Upper lobe of left lung (tissue), 4 donors: Measurements from ENCODE around the gene CXCR6.

Source experiments
- CTCF ChIP-seq, 6 experiments: fragments of 450-650 bp in 4 of 6; fragments of 200-600 bp in 2 of 6; sonication (generic) in 2 of 6; IDR thresholded peaks; one replicate each; pipeline ENCODE4 v1.5.1; 2016 to 2019; ENCODE audit warnings: antibody characterized with exemption in 6 of 6
- EP300 ChIP-seq, 4 donors: sonication (generic); formaldehyde crosslinking; IDR thresholded peaks; one replicate each; pipeline ENCODE4 v1.5.1; 2017; ENCODE audit warnings: antibody characterized with exemption in 4 of 4, control low read depth in 2 of 4
- POLR2A ChIP-seq, 4 donors: fragments of 450-650 bp; IDR thresholded peaks; one replicate each; pipeline ENCODE4 v1.5.1; 2016 to 2017; ENCODE audit warnings: antibody characterized with exemption in 4 of 4, mild to moderate bottlenecking in 2 of 4
- POLR2AphosphoS5 ChIP-seq, 2 donors: sonication (generic); formaldehyde crosslinking; IDR thresholded peaks; one replicate each; pipeline ENCODE4 v1.5.1; 2017; ENCODE audit warnings: antibody characterized with exemption in 2 of 2

GRCh38 chr3:45994419-45995235 is 51.4 kb downstream of the CXCR6 start:
- TF ChIP-seq CTCF (IDR thresholded peaks at IDR 0.05) (no peak), POLR2A (IDR thresholded peaks at IDR 0.05) (no peak), POLR2AphosphoS5 (IDR thresholded peaks at IDR 0.05) (no peak), EP300 (IDR thresholded peaks at IDR 0.05) (no peak)
